Activated CD4-positive, alpha-beta T cell treated with anti-CD3 and anti-CD28 coated beads for 36 hours (primary cell): ENCODE data around the gene HCFC1R1. TPM values are rescaled to one million over a fixed set of nuclear protein-coding genes. Genes with fewer than 3 reads are reported as not detected.
A peak's percentile ranks its signal among the peaks of the same experiment; 100 is the strongest.

Experiments used
- ATAC-seq: fragments of 200-7000 bp; cut with Tn5 transposase; one replicate; pipeline ENCODE4 v1.10.0; 2021; ENCODE audit warnings: mild to moderate bottlenecking, moderate library complexity
- CTCF ChIA-PET: fragments of 350-600 bp; sonication (Branson Sonifier 250); formaldehyde crosslinking; loops from one replicate; lab custom pipeline; 2021; ENCODE audit warnings: antibody characterized with exemption; lab: Charles Lee
- POLR2A ChIA-PET: fragments of 350-600 bp; sonication (Branson Sonifier 250); formaldehyde crosslinking; loops from one replicate; lab custom pipeline; 2021; ENCODE audit warnings: antibody characterized with exemption, inconsistent platforms; lab: Charles Lee
- DNase-seq: peaks from one replicate; pipeline ENCODE4 v3.0.0-alpha.2; 2020
- H3K27ac Mint-ChIP-seq: one replicate; pipeline ENCODE4 v1.8.0; 2021; ENCODE audit warnings: mixed read lengths
- H3K27me3 Mint-ChIP-seq: one replicate; pipeline ENCODE4 v1.8.0; 2021; ENCODE audit warnings: mixed read lengths
- H3K36me3 Mint-ChIP-seq: one replicate; pipeline ENCODE4 v1.8.0; 2021; ENCODE audit warnings: low read depth, mixed read lengths
- H3K4me1 Mint-ChIP-seq: one replicate; pipeline ENCODE4 v1.8.0; 2021; ENCODE audit warnings: mixed read lengths
- H3K4me3 Mint-ChIP-seq: one replicate; pipeline ENCODE4 v1.8.0; 2021; ENCODE audit warnings: mild to moderate bottlenecking, moderate library complexity, mixed read lengths
- H3K9me3 Mint-ChIP-seq: one replicate; pipeline ENCODE4 v1.8.0; 2021; ENCODE audit warnings: low read depth, mixed read lengths
- intact Hi-C, 2 experiments: fragments of 100-400 bp; cut with DNase I in 1 of 2; cut with micrococcal nuclease in 1 of 2; formaldehyde crosslinking; loops; one replicate each; pipeline versions ENCODE4 v1.14.2 to v1.15.1; 2022 to 2024; cut with DNase I, micrococcal nuclease
- total RNA-seq, 2 experiments: library from RNA; stranded (reverse); gene quantifications; one replicate each; pipeline ENCODE4 v1.2.3, GENCODE V29; 2021

HCFC1R1 gene
- total RNA-seq, 2 experiments from 2014 or later = 30.0 to 30.7 TPM

DNA sequence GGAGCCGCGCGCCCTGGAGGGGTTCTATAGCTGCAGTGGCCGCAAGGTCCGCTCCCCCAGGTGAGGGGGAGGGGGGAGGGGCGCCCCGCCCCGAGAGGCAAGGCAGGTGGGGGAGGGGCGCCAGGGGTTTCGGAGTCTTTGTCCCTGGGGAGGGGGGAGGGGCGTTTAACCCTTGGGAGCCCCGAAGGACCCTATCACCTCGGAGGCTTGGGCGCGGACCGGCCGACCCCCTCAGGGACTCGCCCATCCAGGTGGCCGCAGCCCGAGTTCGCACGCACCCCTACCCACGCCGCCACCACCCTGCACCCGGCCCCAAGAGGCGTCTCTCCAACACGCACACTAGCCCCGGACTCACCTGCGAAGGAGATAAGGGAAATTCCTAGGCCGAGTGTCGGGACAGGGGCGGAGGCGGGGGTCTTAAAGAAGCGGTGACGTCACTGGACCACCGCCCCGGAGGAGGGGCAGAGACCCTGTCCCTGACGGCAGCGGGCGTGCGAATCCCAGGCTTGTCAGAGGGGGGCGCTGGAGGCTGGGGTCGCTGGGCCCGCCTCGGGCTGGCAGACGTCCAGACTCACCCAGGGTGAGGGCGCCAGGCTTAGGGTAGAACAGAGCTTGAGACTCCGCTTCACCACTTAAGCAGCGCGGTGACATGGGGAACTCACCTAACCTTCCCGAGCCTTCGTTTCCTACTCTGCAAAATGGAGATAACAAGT lies 5.8 kb downstream of the HCFC1R1 start, which contains the start of gene CLDN6:
TSS of gene CLDN6 (minus strand) at position 390 of the 713 bp plus-strand sequence. CDS start 2,162 bp downstream, outside the sequence.
- no peak within 1 kb of the TSS for H3K27ac Mint-ChIP-seq
- H3K36me3 Mint-ChIP-seq = no peaks in the 10 kb centered on the region
- ATAC-seq (no peak), DNase-seq (peak; percentile 76)
- no peaks in the 10 kb centered on the region for H3K9me3 Mint-ChIP-seq
- POLR2A ChIA-PET = no interaction called here
- CTCF ChIA-PET = interaction anchor here (0.6 to 1.0 kb wide), 2 partner anchors 10 to 17 kb away, joined by 3 read pairs; no protein-coding TSS in a partner anchor
- H3K4me3 Mint-ChIP-seq = no peak within 1 kb of the TSS
- intact Hi-C loops = no loop called here
- H3K27me3 Mint-ChIP-seq = peaks cover 7% of the 10 kb centered on the region
- H3K4me1 Mint-ChIP-seq = peaks cover 35% of the 10 kb centered on the region

DNA sequence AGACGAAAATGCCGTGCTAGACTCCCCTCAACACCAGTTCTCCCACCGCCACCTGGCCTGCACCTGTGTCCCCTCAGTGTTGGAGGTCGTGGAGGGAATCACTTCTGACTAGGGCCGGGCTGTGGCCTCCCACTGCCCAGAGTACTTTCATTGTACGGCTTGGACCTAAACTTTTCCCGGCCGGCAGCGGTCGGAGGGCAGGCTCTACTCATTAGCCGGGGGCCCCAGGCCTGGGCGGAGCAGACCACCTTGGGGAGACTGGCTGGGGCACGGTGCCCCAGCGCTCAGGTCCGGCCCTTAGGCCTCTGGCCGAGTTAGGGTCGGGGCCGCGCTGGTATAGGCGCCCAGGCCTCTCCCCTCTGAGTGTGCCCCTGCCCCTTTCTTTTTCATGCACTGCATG lies 6.4 kb downstream of the HCFC1R1 start:
- no peak overlapping the region for H3K27ac Mint-ChIP-seq
- H3K27me3 Mint-ChIP-seq = peaks cover 9% of the 10 kb centered on the region
- no peaks in the 10 kb centered on the region for H3K9me3 Mint-ChIP-seq
- H3K36me3 Mint-ChIP-seq = no peaks in the 10 kb centered on the region
- ATAC-seq (no peak), DNase-seq (no peak)
- POLR2A ChIA-PET = no interaction called here
- no peak overlapping the region for H3K4me3 Mint-ChIP-seq
- intact Hi-C loops = no loop called here
- CTCF ChIA-PET = no interaction called here
- H3K4me1 Mint-ChIP-seq = peaks cover 32% of the 10 kb centered on the region

DNA sequence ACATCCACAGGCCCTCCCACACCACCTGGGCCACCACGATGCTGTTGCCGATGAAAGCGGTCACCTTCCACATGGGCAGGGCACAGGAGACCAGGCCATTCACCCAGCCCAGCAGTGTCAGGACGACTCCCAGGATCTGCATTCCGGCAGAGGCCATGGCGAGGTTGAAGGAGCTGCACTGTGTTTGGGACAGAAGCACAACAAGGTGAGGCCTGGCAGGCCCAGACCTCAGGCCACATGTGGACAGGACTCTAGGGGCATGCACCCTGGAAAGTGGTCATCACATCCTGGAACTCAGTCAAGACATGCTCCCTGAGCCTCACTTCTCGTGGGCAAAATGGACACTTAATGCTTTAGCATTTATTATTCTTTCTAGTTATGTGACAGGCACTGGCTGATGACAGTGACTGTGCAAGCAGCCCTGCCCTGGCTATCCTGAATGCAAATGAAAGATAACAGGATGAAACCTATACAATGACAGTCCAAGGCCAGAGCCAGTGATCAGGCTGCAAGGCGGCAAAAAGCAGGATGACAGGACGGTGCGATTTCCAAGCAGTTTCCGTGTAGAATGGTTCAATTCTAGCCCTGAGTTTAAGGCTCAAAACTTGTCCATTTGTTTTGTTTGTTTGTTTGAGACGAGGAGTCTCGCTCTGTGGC lies 7.7 kb downstream of the HCFC1R1 start:
- CTCF ChIA-PET = interaction anchor here (1.2 kb wide), 1 partner anchor 16 kb away, joined by 3 read pairs; no protein-coding TSS in a partner anchor
- no peak for ATAC-seq
- H3K4me1 Mint-ChIP-seq = peaks cover 20% of the 10 kb centered on the region

GRCh38 chr16:3014971-3015370 lies 8.8 kb downstream of the HCFC1R1 start:
- Mint-ChIP-seq H3K27ac (no peak overlapping the region), H3K4me1 (peaks cover 15% of the 10 kb centered on the region), H3K36me3 (no peaks in the 10 kb centered on the region), H3K27me3 (peaks cover 12% of the 10 kb centered on the region), H3K9me3 (no peaks in the 10 kb centered on the region), H3K4me3 (no peak overlapping the region)
- DNase-seq (no peak), ATAC-seq (no peak)
- intact Hi-C loops = no loop called here
- CTCF ChIA-PET = interaction anchor here (1.2 kb wide), 1 partner anchor 17 kb away, joined by 3 read pairs; no protein-coding TSS in a partner anchor
- POLR2A ChIA-PET = no interaction called here

More for the DNA sequence above, 7.7 kb downstream of the HCFC1R1 start:
- Mint-ChIP-seq H3K27ac (no peak overlapping the region), H3K27me3 (peaks cover 13% of the 10 kb centered on the region), H3K4me3 (no peak overlapping the region), H3K9me3 (no peaks in the 10 kb centered on the region), H3K36me3 (no peaks in the 10 kb centered on the region)
- intact Hi-C loops = no loop called here
- POLR2A ChIA-PET = no interaction called here
- no peak for DNase-seq

- no peaks in the 10 kb centered on the region for H3K9me3 Mint-ChIP-seq
- intact Hi-C loops = no loop called here
- no peak overlapping the region for H3K4me3 Mint-ChIP-seq
- H3K36me3 Mint-ChIP-seq = no peaks in the 10 kb centered on the region
- no peak for DNase-seq
- no peak overlapping the region for H3K27ac Mint-ChIP-seq
- no peak for ATAC-seq
- ChIA-PET POLR2A (no interaction called here), CTCF (interaction anchor here (0.7 kb wide), 1 partner anchor 17 kb away, joined by 4 read pairs; no protein-coding TSS in a partner anchor)
- peaks cover 11% of the 10 kb centered on the region for H3K27me3 Mint-ChIP-seq
- peaks cover 10% of the 10 kb centered on the region for H3K4me1 Mint-ChIP-seq
These were observed 9.6 kb downstream of the HCFC1R1 start for GRCh38 chr16:3013998-3014690.

DNA sequence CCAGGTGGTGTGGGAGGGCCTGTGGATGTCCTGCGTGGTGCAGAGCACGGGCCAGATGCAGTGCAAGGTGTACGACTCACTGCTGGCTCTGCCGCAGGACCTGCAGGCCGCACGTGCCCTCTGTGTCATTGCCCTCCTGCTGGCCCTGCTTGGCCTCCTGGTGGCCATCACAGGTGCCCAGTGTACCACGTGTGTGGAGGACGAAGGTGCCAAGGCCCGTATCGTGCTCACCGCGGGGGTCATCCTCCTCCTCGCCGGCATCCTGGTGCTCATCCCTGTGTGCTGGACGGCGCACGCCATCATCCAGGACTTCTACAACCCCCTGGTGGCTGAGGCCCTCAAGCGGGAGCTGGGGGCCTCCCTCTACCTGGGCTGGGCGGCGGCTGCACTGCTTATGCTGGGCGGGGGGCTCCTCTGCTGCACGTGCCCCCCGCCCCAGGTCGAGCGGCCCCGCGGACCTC lies 10.2 kb downstream of the HCFC1R1 start:
- Mint-ChIP-seq H3K27me3 (peaks cover 11% of the 10 kb centered on the region), H3K9me3 (no peaks in the 10 kb centered on the region), H3K36me3 (no peaks in the 10 kb centered on the region), H3K4me1 (peaks cover 12% of the 10 kb centered on the region), H3K27ac (no peak overlapping the region), H3K4me3 (no peak overlapping the region)
- no peak for ATAC-seq
- POLR2A ChIA-PET = no interaction called here
- CTCF ChIA-PET = interaction anchor here (0.7 kb wide), 1 partner anchor 18 kb away, joined by 4 read pairs; no protein-coding TSS in a partner anchor
- intact Hi-C loops = no loop called here
- DNase-seq = no peak

DNA sequence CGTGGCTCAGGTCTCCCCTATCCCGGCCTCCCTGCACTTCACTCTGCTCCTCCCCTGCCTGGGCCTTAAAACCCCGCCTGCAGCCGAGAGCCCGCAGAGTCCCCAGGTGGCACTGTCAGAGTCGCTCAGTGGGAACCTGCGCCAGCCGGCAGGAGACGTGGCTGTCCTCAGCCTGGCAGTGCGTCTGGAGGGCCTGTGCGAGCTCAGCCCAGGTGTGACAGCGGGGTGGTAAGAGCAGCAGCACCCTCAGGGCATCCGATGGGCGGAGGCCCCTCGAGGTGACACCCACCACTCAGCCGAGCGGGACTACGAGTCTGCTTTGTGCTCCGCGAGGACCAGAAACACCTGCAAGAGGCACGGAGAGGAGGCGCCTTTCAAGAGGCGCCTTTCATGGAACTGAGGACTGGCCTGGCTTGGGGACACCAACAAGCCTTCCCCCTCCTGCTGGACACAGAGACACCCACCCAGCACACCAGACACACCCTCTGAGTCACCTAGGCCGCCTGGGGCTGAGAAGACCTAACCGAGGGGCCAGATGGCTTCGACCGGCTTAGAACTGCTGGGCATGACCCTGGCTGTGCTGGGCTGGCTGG lies 10.8 kb downstream of the HCFC1R1 start, which contains the start of gene CLDN9:
TSS of gene CLDN9 (plus strand) at position 96 of the 593 bp plus-strand sequence. CDS start at position 536, 440 bp downstream.
- DNase-seq = peak; percentile 39
- intact Hi-C loops = no loop called here
- ChIA-PET POLR2A (no interaction called here), CTCF (interaction anchor here (0.7 to 1.1 kb wide), 3 partner anchors 19 to 117 kb away, joined by 3 to 4 read pairs (median 3); no protein-coding TSS in a partner anchor)
- ATAC-seq = peak; percentile 34
- H3K27me3 Mint-ChIP-seq = peaks cover 7% of the 10 kb centered on the region
- H3K4me1 Mint-ChIP-seq = peaks cover 12% of the 10 kb centered on the region
- no peak within 1 kb of the TSS for H3K4me3 Mint-ChIP-seq
- H3K27ac Mint-ChIP-seq = no peak within 1 kb of the TSS
- no peaks in the 10 kb centered on the region for H3K36me3 Mint-ChIP-seq
- H3K9me3 Mint-ChIP-seq = no peaks in the 10 kb centered on the region

DNA sequence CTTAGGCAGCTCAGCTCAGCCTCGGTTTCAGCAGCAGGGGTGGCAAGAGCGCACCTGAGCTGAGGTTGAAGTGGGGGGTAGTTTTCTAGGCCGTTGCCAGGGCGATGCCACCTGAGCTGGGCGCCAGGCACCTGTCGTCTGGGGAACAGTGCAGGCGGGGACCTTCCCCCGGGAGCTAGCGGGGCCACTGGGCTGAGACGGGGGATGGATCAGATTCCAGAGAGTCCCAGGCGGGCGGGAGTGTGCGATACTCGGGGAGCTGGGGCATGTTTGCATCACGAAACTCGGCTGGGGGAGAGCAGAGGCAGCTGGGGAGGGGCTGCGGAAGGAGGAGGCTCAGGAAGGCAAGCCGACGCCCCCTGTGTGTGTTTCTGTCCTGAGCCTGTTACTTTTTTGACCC lies 11.5 kb downstream of the HCFC1R1 start:
- DNase-seq = no peak
- intact Hi-C loops = no loop called here
- no peak overlapping the region for H3K4me3 Mint-ChIP-seq
- H3K9me3 Mint-ChIP-seq = no peaks in the 10 kb centered on the region
- no peaks in the 10 kb centered on the region for H3K36me3 Mint-ChIP-seq
- no peak for ATAC-seq
- peaks cover 7% of the 10 kb centered on the region for H3K27me3 Mint-ChIP-seq
- CTCF ChIA-PET = interaction anchor here (0.5 to 1.1 kb wide), 5 partner anchors 20 to 1239 kb away, joined by 3 to 4 read pairs (median 3); no protein-coding TSS in a partner anchor
- peaks cover 19% of the 10 kb centered on the region for H3K4me1 Mint-ChIP-seq
- H3K27ac Mint-ChIP-seq = no peak overlapping the region
- POLR2A ChIA-PET = no interaction called here

DNA sequence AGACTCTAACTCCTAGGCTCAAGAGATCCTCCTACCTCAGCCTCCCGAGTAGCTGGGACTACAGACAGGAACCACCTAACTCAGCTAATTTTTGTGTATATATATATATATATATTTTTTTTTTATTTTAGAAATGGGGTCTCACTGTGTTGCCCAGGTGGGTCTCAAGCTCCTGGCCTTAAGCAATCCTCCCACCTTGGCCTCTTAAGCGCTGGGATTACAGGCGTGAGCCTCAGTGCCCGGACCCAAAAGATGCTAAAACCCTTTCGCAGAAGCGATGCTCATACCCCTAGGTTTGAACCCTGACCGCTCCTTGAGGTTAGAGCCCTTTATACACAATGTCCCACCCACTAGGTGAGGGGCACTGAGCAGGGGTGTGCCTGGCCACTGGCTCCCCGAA lies 13.2 kb downstream of the HCFC1R1 start:
- ChIA-PET POLR2A (no interaction called here), CTCF (interaction anchor here (0.7 to 1.4 kb wide), 3 partner anchors 18 to 562 kb away, joined by 3 to 5 read pairs (median 4); no protein-coding TSS in a partner anchor)
- Mint-ChIP-seq H3K36me3 (no peaks in the 10 kb centered on the region), H3K4me1 (peaks cover 26% of the 10 kb centered on the region), H3K9me3 (no peaks in the 10 kb centered on the region), H3K27me3 (peaks cover 11% of the 10 kb centered on the region), H3K4me3 (no peak overlapping the region), H3K27ac (no peak overlapping the region)
- intact Hi-C loops = no loop called here
- ATAC-seq (no peak), DNase-seq (no peak)

DNA sequence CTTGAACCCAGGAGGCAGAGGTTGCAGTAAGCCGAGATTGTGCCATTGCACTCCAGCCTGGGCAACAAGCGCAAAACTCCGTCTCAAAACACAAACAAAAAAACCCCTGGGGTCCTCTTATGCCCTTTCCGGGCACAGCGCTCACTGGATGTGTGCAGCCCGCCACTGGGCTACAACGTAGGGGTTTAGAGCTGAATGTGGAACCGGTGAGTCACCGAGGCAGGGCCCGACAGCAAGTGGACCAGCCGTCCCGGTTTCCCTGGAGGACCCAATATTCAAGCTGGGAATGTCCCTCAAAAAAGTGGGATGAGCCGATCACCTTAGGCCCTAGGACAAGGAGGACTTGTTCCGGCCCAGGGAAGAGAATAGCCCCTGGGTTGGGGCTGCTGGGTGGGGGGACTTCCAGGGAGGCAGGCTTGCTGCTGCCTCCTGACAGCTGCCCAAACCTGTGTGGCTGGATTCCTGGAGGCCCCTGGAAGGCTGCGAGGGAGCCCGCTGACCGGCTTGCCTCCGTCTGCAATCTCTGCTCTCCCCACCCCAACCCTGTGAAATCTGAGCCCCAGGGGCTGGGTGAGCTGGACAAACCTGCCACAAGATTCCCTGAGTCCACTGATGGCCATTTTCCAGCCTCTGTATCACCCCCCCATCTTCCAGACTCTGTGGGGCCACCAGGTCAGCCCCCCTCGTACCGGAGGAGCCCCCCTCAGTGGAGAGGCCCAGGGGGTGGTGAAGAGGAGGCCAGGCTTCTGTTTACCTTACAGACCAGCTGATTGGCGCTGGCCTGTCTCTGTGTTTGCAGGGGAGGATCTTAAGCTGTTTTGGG lies 14.0 kb downstream of the HCFC1R1 start:
- DNase-seq (no peak), ATAC-seq (no peak)
- ChIA-PET POLR2A (interaction anchor here (0.9 kb wide), 1 partner anchor 92 kb away, joined by 4 read pairs; no protein-coding TSS in a partner anchor), CTCF (interaction anchor here (0.6 to 1.4 kb wide), 5 partner anchors 19 to 561 kb away, joined by 3 to 6 read pairs (median 4); no protein-coding TSS in a partner anchor)
- Mint-ChIP-seq H3K27me3 (peaks cover 11% of the 10 kb centered on the region), H3K9me3 (no peaks in the 10 kb centered on the region), H3K4me1 (peaks cover 26% of the 10 kb centered on the region), H3K36me3 (no peaks in the 10 kb centered on the region), H3K27ac (no peak overlapping the region), H3K4me3 (no peak overlapping the region)
- intact Hi-C loops = no loop called here
